Left ventricle myocardium superior (tissue), 1 donor: ENCODE measurements around the gene CRB1. TPM values are rescaled to one million over a fixed set of nuclear protein-coding genes. Genes with fewer than 3 reads are reported as not detected.

Source experiments
- ATAC-seq: fragments of 200-7000 bp; cut with Tn5 transposase; one replicate; pipeline ENCODE4 v1.9.1; 2020; ENCODE audit warnings: mild to moderate bottlenecking, moderate library complexity
- DNase-seq: peaks from one replicate; pipeline ENCODE4 v3.0.0-alpha.2; 2020
- intact Hi-C: fragments of 100-400 bp; cut with micrococcal nuclease; formaldehyde crosslinking; loops from one replicate; pipeline ENCODE4 v1.11.0; 2022
- total RNA-seq: library from RNA; stranded (reverse); fragmentation: NEBNext Ultra II Directional; extraction: Animal tissue kit (Norgen Biotek cat#: 25700); gene quantifications from one replicate; pipeline ENCODE4 v1.2.1, GENCODE V29; 2021
- donor health status: DM: no; HTN: yes; CAD: no; lungs with severe emphysema.

Gene CRB1
- total RNA-seq, 1 donor from 2014 or later: 0.79 TPM

DNA sequence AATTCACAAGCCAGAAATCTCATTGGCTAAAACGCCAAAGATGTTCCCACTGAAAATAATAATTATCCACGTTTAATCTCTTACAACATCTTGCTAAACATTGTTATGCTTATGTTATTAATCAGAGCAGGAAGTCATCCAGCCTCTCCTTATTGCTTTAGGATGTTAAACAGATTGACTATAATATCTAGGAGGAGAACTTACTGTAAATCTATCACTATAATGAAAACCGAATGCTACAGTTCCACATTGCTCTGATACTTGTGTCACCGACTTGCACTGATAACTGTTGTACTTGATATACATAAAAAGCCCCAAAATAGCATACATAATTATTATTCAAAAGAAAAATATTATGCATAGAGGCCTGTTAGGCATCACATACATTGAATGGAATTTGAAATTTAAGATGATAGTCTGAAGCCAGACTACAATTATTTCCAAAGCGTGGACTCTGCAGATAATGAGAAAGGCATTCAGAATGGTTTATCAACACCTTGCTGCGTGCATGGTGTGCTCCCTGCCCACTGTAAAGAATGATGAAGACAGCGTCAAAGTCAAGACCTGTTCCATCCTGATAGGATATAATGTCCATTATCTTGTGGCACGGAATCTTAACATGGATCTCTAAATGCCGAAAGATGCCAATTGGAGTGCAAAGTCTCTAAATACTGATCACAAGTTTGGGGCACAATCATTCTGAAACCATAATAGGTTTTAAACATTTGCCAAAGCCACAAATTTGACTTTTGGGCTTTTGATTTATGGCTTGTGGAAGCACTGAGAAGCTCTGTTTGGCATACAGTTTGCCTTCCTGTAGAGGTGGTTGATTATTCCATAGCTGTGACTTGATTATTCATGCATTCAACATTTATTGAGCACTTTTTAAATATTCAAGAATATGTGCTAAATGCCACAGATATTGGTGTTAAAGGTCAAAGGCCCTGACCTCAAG, 71.3 kb downstream of the CRB1 start:
- no peak for DNase-seq
- intact Hi-C loops: no loop called here
- ATAC-seq: no peak

DNA sequence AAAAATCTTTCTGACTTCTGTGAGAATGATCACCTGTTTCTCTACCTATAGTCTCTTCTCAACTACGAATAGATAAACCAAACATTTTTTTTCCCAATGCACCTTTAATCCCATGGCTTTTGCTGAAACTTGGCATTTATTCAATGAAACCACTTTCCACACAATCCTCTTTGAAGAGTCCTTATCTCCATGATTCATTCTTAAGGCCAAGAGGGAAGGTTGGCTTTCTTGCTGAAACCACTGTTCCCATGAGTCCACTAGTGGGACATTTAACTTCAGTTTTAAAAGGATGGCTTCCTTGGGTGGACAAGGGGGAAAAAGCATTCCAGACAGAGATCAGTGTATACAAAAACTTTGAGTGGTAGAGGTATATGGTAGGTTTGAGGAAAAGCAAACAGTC, 73.6 kb downstream of the CRB1 start:
- no peak for ATAC-seq
- intact Hi-C loops: no loop called here
- no peak for DNase-seq

GRCh38 chr1:197342044-197342565, 74.1 kb downstream of the CRB1 start:
- no peak for ATAC-seq
- no peak for DNase-seq
- intact Hi-C loops: no loop called here

DNA sequence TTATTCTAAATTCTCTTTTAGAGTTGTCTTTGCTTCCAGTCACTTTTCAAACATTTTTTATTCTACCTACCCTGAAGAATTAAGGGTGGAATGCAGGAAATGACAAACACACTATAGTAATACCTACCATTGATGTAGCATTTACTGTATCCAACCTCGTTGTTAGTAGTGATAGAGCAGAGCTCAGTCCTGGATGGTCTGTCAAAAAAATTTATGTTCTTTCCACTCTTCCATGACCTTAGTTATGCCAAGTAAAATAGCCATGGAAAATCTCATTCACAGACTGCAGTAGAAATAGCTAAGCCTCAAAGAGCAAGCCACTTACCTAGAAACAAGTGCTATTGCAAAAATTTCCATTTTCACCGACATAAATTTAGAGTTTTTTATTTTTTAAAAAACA, 74.6 kb downstream of the CRB1 start:
- ATAC-seq (no peak), DNase-seq (no peak)
- intact Hi-C loops: no loop called here

DNA sequence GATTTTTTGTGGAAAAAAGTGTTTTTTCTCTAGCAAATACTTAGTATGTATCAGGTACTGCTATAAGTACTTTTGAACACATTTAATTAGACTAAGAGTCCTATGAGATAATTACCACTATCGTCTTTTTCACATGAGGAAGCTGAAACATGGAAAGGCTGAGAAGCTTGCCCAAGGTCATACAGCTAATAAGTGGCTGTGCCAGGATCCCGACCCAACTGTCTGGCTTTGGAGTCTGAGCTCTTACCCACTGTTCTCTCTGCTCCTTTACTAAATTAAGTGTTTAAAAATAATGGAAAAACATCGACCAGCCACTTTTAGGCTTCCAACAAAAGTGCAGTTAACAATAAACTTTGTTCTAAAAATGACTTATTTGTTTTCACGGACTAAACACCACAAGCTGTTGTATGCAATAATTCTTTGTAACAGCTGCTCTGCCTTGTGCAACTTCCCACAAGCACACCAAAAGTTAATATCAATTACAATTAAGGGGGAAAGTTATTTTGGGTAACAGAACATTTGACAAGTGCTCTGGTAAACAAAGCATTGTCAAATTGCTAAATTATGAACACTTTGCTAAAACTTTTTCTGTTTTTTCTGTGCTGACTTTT, 75.7 kb downstream of the CRB1 start:
- intact Hi-C loops: no loop called here
- peak; percentile 48 for ATAC-seq
- no peak for DNase-seq

- no peak for DNase-seq
- ATAC-seq: no peak
- intact Hi-C loops: loop anchor here (10.0 kb wide), 1 partner anchor 177 kb away; no protein-coding TSS in a partner anchor
Measured at GRCh38 chr1:197351821-197352440, 83.9 kb downstream of the CRB1 start.

GRCh38 chr1:197355248-197355995, 87.4 kb downstream of the CRB1 start:
- intact Hi-C loops: loop anchor here (10.0 kb wide), 1 partner anchor 181 kb away; no protein-coding TSS in a partner anchor
- ATAC-seq (no peak), DNase-seq (no peak)

GRCh38 chr1:197356723-197357533, 88.9 kb downstream of the CRB1 start:
- intact Hi-C loops: loop anchor here (10.0 kb wide), 1 partner anchor 182 kb away; no protein-coding TSS in a partner anchor
- ATAC-seq (peak; percentile 49), DNase-seq (no peak)

- ATAC-seq (no peak), DNase-seq (no peak)
- intact Hi-C loops: loop anchor here (10.0 kb wide), 1 partner anchor 184 kb away; no protein-coding TSS in a partner anchor
Measured at GRCh38 chr1:197358959-197359358, 90.9 kb downstream of the CRB1 start.

DNA sequence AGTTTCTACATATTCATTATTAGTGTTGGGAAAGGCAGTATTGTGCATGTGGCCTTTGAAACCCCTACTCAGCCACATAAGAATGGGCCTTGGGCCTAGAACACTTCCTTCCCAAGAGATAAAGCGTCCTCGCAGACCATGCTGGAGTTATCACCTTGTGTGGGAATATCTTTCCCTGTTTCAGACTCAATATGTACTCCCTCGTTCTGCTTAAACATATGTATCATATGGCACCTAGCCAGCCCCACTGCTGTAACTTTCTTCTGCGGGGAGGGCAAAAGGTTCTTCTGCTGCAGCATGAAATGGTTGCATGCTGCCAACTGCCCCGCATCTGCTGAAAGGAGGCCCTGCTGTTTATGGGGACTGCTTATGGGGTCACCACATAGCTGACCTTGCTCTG, 92.0 kb downstream of the CRB1 start:
- ATAC-seq (no peak), DNase-seq (no peak)

DNA sequence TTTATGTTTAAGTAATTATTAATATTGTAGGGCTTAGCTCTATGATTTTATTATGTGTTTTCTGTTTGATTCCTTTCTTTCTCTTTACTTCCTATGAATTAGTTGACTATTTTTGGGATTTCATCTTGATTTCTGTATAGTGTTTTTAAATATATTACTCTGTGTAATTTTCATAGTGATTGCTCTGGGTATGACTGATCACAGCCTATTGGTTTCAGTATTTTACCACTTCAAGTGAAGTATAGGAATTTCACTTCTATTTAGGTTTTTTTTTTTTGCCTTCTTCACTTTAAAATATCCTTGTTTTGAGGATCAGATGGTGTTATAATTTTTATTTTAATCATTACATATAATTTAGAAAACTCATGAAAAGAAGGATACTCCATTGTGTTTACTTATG, 94.8 kb downstream of the CRB1 start:
- no peak for ATAC-seq
- DNase-seq: no peak
- intact Hi-C loops: no loop called here

More for the DNA sequence above, 92.0 kb downstream of the CRB1 start:
- intact Hi-C loops: no loop called here

DNA sequence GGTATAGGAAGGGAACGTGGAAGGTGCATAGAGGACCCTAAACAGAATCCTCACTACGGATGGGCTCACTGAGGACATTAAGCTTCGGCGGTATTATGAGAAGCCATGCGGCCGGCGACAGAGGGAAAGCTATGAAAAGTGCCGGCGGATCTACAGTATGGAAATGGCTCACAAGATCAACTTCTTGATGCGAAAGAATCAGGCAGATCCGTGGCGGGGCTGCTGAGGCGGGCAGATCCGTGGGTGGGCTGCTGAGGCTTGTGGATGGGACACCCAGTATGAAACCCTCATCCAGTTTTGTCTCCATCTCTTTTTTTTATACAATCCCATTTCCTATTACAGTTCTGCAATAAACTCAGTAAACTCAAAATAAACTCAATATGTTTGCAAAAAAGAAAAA, 95.8 kb downstream of the CRB1 start:
- ATAC-seq: no peak
- DNase-seq: no peak
- intact Hi-C loops: no loop called here

- intact Hi-C loops: no loop called here
Measured at GRCh38 chr1:197366996-197367395, 98.9 kb downstream of the CRB1 start.

DNA sequence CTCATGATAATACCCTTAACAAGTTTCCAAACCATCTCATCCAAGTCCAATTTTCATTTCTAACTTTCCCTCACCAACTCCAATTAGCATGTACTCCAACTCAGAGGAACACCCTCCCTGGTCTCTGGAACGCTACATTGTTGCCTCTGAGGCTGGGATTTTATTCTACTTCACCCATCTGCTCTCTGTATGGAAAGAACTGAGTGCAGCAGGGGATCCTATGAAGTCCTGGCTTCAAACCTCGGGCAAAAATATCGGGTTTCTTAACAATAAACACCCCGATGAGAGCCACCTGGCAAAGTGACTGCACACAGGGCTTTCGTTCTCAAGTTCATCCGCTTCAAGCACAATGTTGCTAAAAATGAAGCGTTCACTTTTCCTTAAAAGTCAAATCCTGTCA, 99.6 kb downstream of the CRB1 start:
- ATAC-seq (no peak), DNase-seq (no peak)
- intact Hi-C loops: no loop called here

More at GRCh38 chr1:197366996-197367395, 98.9 kb downstream of the CRB1 start:
- ATAC-seq: no peak
- DNase-seq: no peak

DNA sequence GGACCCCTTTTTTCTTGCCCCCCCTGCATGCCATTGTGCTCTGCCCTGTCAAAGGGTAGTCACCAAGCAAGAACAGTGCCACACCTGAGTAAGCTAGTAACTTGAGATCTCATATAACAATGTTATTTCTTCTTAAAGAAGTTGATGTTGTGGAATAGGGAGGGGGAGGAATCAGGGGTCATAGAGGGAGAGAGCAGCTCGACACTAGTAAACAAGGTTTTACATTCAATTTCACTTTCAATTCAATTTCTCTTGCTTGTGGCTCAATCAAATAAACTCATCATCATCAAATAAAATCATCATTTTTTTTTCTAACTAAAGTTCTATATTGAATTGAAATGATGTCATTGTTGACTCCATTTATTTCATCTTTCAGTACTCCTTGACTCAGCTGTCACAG, 106.4 kb downstream of the CRB1 start:
- DNase-seq (no peak), ATAC-seq (no peak)
- intact Hi-C loops: no loop called here

- ATAC-seq: no peak
- intact Hi-C loops: no loop called here
- no peak for DNase-seq
Measured at GRCh38 chr1:197384471-197384870, 116.4 kb downstream of the CRB1 start.

GRCh38 chr1:197388801-197389200, 120.7 kb downstream of the CRB1 start:
- intact Hi-C loops: no loop called here
- ATAC-seq (no peak), DNase-seq (no peak)

DNA sequence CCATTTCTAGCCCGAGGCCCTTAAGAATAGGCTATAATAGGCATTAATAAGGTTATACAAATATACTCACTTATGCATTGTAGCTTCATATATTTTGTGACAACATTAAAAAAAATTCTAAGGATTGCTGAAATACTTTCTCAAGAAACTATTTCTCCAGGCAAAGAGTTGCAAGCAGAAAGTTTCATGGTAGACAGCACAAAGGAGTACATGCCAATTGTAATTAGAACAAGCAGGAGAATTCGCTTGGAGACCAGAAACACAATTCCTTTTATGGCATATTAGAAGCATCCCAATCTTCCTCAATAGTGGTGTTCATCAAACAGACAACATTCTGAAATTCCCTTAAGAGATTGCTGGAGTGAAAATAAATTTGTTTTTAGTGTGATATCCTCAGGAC, 122.8 kb downstream of the CRB1 start:
- ATAC-seq (no peak), DNase-seq (no peak)
- intact Hi-C loops: no loop called here
